ENCODE results near the gene MCOLN1. TPM values are rescaled to one million over a fixed set of nuclear protein-coding genes. Genes with fewer than 3 reads are reported as not detected.
A peak's percentile ranks its signal among the peaks of the same experiment; 100 is the strongest.

Gene MCOLN1
- total and polyA plus RNA-seq, 9 of the 15 experiments (the other 6 are each of a cell fraction or from before 2014, with no cell fraction given), result 0.25 to 15.4 (median 7.1) TPM

DNA sequence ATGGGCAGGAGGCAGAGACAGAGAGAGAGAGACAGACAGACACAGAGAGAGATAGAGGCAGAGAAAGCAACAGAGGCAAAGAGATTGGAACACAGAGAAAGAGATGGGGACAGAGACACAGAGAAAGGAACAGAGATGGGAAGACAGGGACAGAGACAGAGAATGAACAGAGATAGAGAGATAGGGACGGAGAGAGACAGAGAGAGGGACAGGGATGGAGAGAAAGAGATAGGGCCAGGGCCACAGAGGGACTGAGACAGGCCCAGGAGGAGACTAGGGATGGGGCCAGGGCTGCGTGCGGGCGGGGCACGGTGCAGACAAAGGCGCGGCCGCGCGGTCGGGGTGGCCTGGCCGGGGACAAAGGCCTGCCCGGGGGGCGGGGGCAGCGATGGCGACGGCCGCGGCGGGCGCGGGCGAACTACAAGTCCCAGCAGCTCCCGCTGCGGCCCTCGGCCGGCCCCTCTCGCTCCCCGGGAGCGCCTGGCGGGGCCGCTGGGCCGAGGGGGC is 6.7 kb upstream of the MCOLN1 start, which contains the start of gene ZNF358 (continued):
- no peak for TF ChIP-seq TEAD4 (IDR thresholded peaks at IDR 0.05; ENCODE audit: low read length)
- TF ChIP-seq TEAD4 (CRISPR knock-in tag; IDR thresholded peaks at IDR 0.05; ENCODE audit: borderline replicate concordance), result no peak
- no peak for TF ChIP-seq MCM5 (IDR thresholded peaks at IDR 0.05; ENCODE audit: low read depth)
- TF ChIP-seq, protein P1, sequence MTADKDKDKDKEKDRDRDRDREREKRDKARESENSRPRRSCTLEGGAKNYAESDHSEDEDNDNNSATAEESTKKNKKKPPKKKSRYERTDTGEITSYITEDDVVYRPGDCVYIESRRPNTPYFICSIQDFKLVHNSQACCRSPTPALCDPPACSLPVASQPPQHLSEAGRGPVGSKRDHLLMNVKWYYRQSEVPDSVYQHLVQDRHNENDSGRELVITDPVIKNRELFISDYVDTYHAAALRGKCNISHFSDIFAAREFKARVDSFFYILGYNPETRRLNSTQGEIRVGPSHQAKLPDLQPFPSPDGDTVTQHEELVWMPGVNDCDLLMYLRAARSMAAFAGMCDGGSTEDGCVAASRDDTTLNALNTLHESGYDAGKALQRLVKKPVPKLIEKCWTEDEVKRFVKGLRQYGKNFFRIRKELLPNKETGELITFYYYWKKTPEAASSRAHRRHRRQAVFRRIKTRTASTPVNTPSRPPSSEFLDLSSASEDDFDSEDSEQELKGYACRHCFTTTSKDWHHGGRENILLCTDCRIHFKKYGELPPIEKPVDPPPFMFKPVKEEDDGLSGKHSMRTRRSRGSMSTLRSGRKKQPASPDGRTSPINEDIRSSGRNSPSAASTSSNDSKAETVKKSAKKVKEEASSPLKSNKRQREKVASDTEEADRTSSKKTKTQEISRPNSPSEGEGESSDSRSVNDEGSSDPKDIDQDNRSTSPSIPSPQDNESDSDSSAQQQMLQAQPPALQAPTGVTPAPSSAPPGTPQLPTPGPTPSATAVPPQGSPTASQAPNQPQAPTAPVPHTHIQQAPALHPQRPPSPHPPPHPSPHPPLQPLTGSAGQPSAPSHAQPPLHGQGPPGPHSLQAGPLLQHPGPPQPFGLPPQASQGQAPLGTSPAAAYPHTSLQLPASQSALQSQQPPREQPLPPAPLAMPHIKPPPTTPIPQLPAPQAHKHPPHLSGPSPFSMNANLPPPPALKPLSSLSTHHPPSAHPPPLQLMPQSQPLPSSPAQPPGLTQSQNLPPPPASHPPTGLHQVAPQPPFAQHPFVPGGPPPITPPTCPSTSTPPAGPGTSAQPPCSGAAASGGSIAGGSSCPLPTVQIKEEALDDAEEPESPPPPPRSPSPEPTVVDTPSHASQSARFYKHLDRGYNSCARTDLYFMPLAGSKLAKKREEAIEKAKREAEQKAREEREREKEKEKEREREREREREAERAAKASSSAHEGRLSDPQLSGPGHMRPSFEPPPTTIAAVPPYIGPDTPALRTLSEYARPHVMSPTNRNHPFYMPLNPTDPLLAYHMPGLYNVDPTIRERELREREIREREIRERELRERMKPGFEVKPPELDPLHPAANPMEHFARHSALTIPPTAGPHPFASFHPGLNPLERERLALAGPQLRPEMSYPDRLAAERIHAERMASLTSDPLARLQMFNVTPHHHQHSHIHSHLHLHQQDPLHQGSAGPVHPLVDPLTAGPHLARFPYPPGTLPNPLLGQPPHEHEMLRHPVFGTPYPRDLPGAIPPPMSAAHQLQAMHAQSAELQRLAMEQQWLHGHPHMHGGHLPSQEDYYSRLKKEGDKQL (CRISPR knock-in tag; IDR thresholded peaks at IDR 0.05; ENCODE audit: borderline replicate concordance), result no peak
- no peak for TF ChIP-seq DPF2 (IDR thresholded peaks at IDR 0.05)
- no peak for TF ChIP-seq HDAC2 (IDR thresholded peaks at IDR 0.05)
- no peak for TF ChIP-seq ZNF444 (CRISPR knock-in tag; IDR thresholded peaks at IDR 0.05)
- TF ChIP-seq, protein P2, sequence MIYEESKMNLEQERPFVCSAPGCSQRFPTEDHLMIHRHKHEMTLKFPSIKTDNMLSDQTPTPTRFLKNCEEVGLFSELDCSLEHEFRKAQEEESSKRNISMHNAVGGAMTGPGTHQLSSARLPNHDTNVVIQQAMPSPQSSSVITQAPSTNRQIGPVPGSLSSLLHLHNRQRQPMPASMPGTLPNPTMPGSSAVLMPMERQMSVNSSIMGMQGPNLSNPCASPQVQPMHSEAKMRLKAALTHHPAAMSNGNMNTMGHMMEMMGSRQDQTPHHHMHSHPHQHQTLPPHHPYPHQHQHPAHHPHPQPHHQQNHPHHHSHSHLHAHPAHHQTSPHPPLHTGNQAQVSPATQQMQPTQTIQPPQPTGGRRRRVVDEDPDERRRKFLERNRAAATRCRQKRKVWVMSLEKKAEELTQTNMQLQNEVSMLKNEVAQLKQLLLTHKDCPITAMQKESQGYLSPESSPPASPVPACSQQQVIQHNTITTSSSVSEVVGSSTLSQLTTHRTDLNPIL (CRISPR knock-in tag; IDR thresholded peaks at IDR 0.05), result no peak
- TF ChIP-seq SIX5 (IDR thresholded peaks at IDR 0.05; ENCODE audit: borderline replicate concordance in 1 of 2, insufficient read depth in 1 of 2, low read depth in 1 of 2, low read length in 2 of 2), result peak; percentile 64 to 66; a peak in 3 of 4 replicates

Data from K562 (cell line).